ENCODE results near the gene C5orf46. TPM values are rescaled to one million over a fixed set of nuclear protein-coding genes. Genes with fewer than 3 reads are reported as not detected.

The C5orf46 gene
- total and polyA plus RNA-seq, 2 of the 13 experiments (the other 11 are each of a cell fraction or from before 2014, with no cell fraction given), result not detected

- TF ChIP-seq CCDC6 (CRISPR knock-in tag; IDR thresholded peaks at IDR 0.05), result no peak
- no peak for TF ChIP-seq E2F1 (CRISPR knock-in tag; IDR thresholded peaks at IDR 0.05)
- no peak for TF ChIP-seq TFDP2 (CRISPR knock-in tag; IDR thresholded peaks at IDR 0.05)
- no peak for TF ChIP-seq HNRNPUL1 (IDR thresholded peaks at IDR 0.05; ENCODE audit: low read depth, low read length)
Observed at GRCh38 chr5:147878066-147878759, 28.1 kb downstream of the C5orf46 start, which contains the start of gene SCGB3A2 (continued).

- H3K27me3 ChIP-seq (ENCODE audit: control insufficient read depth in 1 of 2, insufficient read depth in 2 of 2, low read length in 2 of 2), result no peaks in the 10 kb centered on the region; a peak in 1 of 5 replicates
- H3K4me2 ChIP-seq (ENCODE audit: low read depth, low read length), result no peak overlapping the region
- ATAC-seq (no peak), FAIRE-seq (no peak), DNase-seq (ENCODE audit: low spot score) (no peak)
- no peaks in the 10 kb centered on the region for H3K4me1 ChIP-seq (ENCODE audit: insufficient read depth, low read length)
- no peak overlapping the region for H3K4me3 ChIP-seq (replicated peaks in 1 of 3; ENCODE audit: insufficient read depth in 1 of 3, low read depth in 2 of 3, low read length in 3 of 3)
- CTCF ChIA-PET (ENCODE audit: low intra/inter-chr PET ratio, low total read pairs), result no interaction called here
- no peak overlapping the region for H3K27ac ChIP-seq (ENCODE audit: extremely low read length, insufficient read depth, low read length)
- TF ChIP-seq ERF (CRISPR knock-in tag; IDR thresholded peaks at IDR 0.05) (no peak), MED13 (CRISPR knock-in tag; IDR thresholded peaks at IDR 0.05) (no peak), ZMYM3 (CRISPR knock-in tag; IDR thresholded peaks at IDR 0.05) (no peak), SAFB2 (CRISPR knock-in tag; IDR thresholded peaks at IDR 0.05; ENCODE audit: borderline replicate concordance, low read depth) (no peak), ZNF234 (CRISPR knock-in tag; conservative IDR thresholded peaks at IDR 0.05) (no peak), ZNF790 (CRISPR knock-in tag; IDR thresholded peaks at IDR 0.05; ENCODE audit: borderline replicate concordance) (no peak), ZNF615 (CRISPR knock-in tag; IDR thresholded peaks at IDR 0.05; ENCODE audit: borderline replicate concordance) (no peak), HOXA7 (CRISPR knock-in tag; IDR thresholded peaks at IDR 0.05) (no peak), ZFP36L2 (CRISPR knock-in tag; IDR thresholded peaks at IDR 0.05) (no peak), ZNF674 (CRISPR knock-in tag; IDR thresholded peaks at IDR 0.05; ENCODE audit: low read depth) (no peak), ZNF557 (CRISPR knock-in tag; IDR thresholded peaks at IDR 0.05) (no peak), MEIS2 (CRISPR knock-in tag; IDR thresholded peaks at IDR 0.05) (no peak), HNF4G (IDR thresholded peaks at IDR 0.05; ENCODE audit: borderline replicate concordance, low read depth, low read length) (no peak), HNF4G (CRISPR knock-in tag; IDR thresholded peaks at IDR 0.05; ENCODE audit: borderline replicate concordance, low read depth) (no peak), MTF1 (CRISPR knock-in tag; IDR thresholded peaks at IDR 0.05) (no peak)
- intact Hi-C loops (cut with micrococcal nuclease; ENCODE audit: unreplicated experiment) (no loop called here), in situ Hi-C loops (cut with HindIII; ENCODE audit: extremely low pct_ligation_motif_present, low pct_unique_long_range_greater_than_20kb) (no loop called here)
- H3K36me3 ChIP-seq (replicated peaks in 1 of 2; ENCODE audit: control insufficient read depth in 1 of 2, insufficient read depth in 2 of 2, low read length in 2 of 2), result no peaks in the 10 kb centered on the region
- no peaks in the 10 kb centered on the region for H3K79me2 ChIP-seq (ENCODE audit: insufficient read depth, low read length)
- 5% methylated on average over 2 of the region's 2 CpGs for WGBS (ENCODE audit: low lambda C conversion rate)
- H2AFZ ChIP-seq (ENCODE audit: low read length), result no peak overlapping the region
- H3K9me3 ChIP-seq (ENCODE audit: low read length), result no peaks in the 10 kb centered on the region
- H3K9ac ChIP-seq (ENCODE audit: insufficient read depth, low read depth, low read length), result no peak overlapping the region
- no peaks in the 10 kb centered on the region for H4K20me1 ChIP-seq (ENCODE audit: insufficient read depth, low read length)
- POLR2A ChIA-PET, result no interaction called here
- BruUV-seq (replicated peaks), result no TSS peak
Observed at GRCh38 chr5:147876626-147877025, 29.7 kb downstream of the C5orf46 start.

Measured in HepG2 (cell line).